ENCODE results near the gene SGO2.
"Not testable (repeated sequence)": the region's sequence is repeated elsewhere in the genome, so short reads cannot be mapped to it uniquely, and the experiment has no call there.

The SGO2 gene

DNA sequence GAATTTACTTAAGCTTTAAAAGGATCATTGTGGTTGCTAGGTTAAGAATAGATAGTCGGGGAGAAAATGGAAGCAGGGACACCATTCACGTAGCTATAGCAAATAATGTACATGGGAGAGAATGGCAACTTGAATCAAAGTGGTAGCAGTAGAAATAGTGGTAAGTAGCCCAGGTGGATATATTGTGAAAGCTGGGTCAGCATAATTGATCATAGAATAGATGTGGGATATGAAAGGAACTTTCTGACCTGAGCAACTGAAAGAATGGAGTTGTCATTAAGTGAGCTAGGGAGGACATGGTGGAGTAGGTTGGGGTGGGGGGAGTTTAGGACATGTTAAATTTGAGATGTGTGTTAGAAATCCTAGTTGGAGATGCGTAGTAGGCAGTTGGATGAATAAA, 2.2 kb downstream of the SGO2 start:
- TF ChIP-seq, protein P1, sequence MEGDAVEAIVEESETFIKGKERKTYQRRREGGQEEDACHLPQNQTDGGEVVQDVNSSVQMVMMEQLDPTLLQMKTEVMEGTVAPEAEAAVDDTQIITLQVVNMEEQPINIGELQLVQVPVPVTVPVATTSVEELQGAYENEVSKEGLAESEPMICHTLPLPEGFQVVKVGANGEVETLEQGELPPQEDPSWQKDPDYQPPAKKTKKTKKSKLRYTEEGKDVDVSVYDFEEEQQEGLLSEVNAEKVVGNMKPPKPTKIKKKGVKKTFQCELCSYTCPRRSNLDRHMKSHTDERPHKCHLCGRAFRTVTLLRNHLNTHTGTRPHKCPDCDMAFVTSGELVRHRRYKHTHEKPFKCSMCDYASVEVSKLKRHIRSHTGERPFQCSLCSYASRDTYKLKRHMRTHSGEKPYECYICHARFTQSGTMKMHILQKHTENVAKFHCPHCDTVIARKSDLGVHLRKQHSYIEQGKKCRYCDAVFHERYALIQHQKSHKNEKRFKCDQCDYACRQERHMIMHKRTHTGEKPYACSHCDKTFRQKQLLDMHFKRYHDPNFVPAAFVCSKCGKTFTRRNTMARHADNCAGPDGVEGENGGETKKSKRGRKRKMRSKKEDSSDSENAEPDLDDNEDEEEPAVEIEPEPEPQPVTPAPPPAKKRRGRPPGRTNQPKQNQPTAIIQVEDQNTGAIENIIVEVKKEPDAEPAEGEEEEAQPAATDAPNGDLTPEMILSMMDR (conservative IDR thresholded peaks at IDR 0.05; ENCODE audit: control insufficient read depth, insufficient read depth, low read depth, low read length): no peak
- DNase-seq (ENCODE audit: low read depth): no peak
- H3K4me3 ChIP-seq (ENCODE audit: control insufficient read depth, low read depth, low read length): no peak overlapping the region

DNA sequence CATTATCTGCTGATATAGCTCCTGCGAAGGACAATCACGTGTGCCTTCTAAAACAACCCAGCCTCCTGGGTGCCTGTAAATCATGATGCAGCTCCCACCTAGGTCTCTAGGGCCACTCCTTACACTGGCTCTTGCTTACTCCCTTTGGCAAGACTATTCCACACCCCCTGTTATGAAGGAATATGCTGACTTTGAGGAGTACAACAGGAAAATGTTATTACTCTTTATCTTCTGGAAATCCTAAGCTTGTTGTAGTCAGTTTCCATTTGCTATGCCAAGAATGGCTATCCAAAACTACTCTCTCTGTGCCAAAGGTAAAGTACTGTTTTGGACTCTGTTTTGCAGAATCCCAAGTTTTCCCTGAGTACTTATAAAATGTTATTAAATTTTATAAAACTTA, 7.7 kb downstream of the SGO2 start:
- H3K4me3 ChIP-seq (ENCODE audit: control insufficient read depth, low read depth, low read length): no peak overlapping the region
- DNase-seq (ENCODE audit: low read depth): no peak
- TF ChIP-seq, protein P1 (conservative IDR thresholded peaks at IDR 0.05; ENCODE audit: control insufficient read depth, insufficient read depth, low read depth, low read length): no peak

DNA sequence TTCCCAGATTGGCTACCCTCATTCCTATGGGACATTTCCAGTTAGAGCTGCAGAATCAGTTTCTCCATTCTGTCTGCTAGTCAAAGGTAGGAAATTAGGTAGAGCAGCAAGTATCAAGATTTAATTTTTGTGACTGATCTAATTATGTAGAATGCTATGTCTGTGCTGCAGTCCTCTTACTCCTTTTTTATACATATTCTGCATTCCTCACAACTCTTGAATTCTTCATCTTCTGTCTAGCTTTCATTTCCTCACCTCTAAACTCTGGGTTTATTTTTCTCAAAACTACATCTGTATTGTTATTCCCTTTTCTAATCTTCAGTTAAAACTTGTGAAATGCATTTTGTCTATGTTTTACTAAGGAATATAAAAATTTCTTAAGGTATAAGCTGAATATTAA, 8.6 kb downstream of the SGO2 start:
- DNase-seq (ENCODE audit: low read depth): no peak
- TF ChIP-seq, protein P1 (conservative IDR thresholded peaks at IDR 0.05; ENCODE audit: control insufficient read depth, insufficient read depth, low read depth, low read length): no peak
- H3K4me3 ChIP-seq (ENCODE audit: control insufficient read depth, low read depth, low read length): no peak overlapping the region

- H3K4me3 ChIP-seq (ENCODE audit: control insufficient read depth, low read depth, low read length): no peak overlapping the region
- DNase-seq (ENCODE audit: low read depth): no peak
- TF ChIP-seq, protein P1 (conservative IDR thresholded peaks at IDR 0.05; ENCODE audit: control insufficient read depth, insufficient read depth, low read depth, low read length): no peak
Observed at GRCh38 chr2:200538139-200538538, 12.1 kb downstream of the SGO2 start.

GRCh38 chr2:200540793-200541192, 14.8 kb downstream of the SGO2 start:
- H3K4me3 ChIP-seq (ENCODE audit: control insufficient read depth, low read depth, low read length): no peak overlapping the region
- no peak for DNase-seq (ENCODE audit: low read depth)
- TF ChIP-seq, protein P1 (conservative IDR thresholded peaks at IDR 0.05; ENCODE audit: control insufficient read depth, insufficient read depth, low read depth, low read length): no peak

DNA sequence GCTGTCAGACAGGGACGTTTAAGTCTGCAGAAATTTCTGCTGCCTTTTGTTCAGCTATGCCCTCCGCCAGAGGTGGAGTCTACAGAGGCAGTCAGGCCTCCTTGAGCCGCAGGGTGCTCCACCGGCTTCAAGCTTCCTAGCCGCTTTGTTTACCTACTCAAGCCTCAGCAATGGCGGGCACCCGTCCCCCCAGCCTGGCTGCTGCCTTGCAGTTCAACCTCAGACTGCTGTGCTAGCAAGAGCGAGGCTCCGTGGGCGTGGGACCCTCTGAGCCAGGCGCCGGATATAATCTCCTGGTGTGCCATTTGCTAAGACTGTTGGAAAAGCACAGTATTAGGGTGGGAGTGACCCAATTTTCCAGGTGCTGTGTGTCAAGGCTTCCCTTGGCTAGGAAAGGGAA, 40.6 kb downstream of the SGO2 start:
- DNase-seq (ENCODE audit: low read depth); H3K4me3 ChIP-seq (ENCODE audit: control insufficient read depth, low read depth, low read length): not testable (repeated sequence)

DNA sequence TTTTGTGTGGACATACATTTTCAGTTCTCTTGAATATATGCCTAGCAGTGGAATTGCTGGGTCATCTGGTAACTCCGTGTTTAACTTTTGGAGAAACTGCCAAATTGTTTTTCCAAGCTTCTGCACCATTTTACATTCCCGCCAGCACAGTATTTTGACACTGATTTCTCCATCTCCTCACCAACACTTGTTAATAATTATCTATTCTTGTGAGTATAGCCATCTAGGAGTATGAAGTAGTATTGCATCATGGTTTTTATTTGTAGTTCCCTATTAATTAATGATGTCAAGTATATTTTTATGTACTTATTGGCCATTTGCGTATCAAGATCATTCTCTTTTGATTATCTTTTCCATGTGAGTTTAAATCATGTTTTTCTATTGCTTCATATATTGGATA, 41.9 kb downstream of the SGO2 start:
- TF ChIP-seq, protein P1 (conservative IDR thresholded peaks at IDR 0.05; ENCODE audit: control insufficient read depth, insufficient read depth, low read depth, low read length): no peak
- DNase-seq (ENCODE audit: low read depth): no peak
- no peak overlapping the region for H3K4me3 ChIP-seq (ENCODE audit: control insufficient read depth, low read depth, low read length)
